Measurements from ENCODE around the gene FLRT3. TPM values are rescaled to one million over a fixed set of nuclear protein-coding genes. Genes with fewer than 3 reads are reported as not detected.

FLRT3 gene
- polyA plus RNA-seq, 3 donors = 138 to 179 (median 164) TPM

- DNase-seq (ENCODE audit: low read depth in 3 of 3, low spot score in 2 of 3) = no peak
These were observed 5.8 kb downstream of the FLRT3 start for GRCh38 chr20:14331646-14332045.

- DNase-seq (ENCODE audit: low read depth in 3 of 3, low spot score in 2 of 3) = no peak
These were observed 17.7 kb downstream of the FLRT3 start for GRCh38 chr20:14319704-14320103.

- no peak for DNase-seq (ENCODE audit: low read depth in 3 of 3, low spot score in 2 of 3)
These were observed 23.9 kb downstream of the FLRT3 start for GRCh38 chr20:14313341-14314020.

GRCh38 chr20:14312001-14312400 lies 25.4 kb downstream of the FLRT3 start:
- DNase-seq (ENCODE audit: low read depth in 3 of 3, low spot score in 2 of 3) = no peak

- DNase-seq (ENCODE audit: low read depth in 3 of 3, low spot score in 2 of 3) = no peak
These were observed 26.3 kb downstream of the FLRT3 start for GRCh38 chr20:14310977-14311627.

GRCh38 chr20:14307956-14308355 lies 29.5 kb downstream of the FLRT3 start:
- no peak for DNase-seq (ENCODE audit: low read depth in 3 of 3, low spot score in 2 of 3)

- DNase-seq (ENCODE audit: low read depth in 3 of 3, low spot score in 2 of 3) = no peak
These were observed 32.9 kb downstream of the FLRT3 start for GRCh38 chr20:14304472-14304871.

- no peak for DNase-seq (ENCODE audit: low read depth in 3 of 3, low spot score in 2 of 3)
These were observed 33.8 kb downstream of the FLRT3 start for GRCh38 chr20:14303651-14304050.

GRCh38 chr20:14303106-14303505 lies 34.3 kb downstream of the FLRT3 start:
- DNase-seq (ENCODE audit: low read depth in 3 of 3, low spot score in 2 of 3) = no peak

- DNase-seq (ENCODE audit: low read depth in 3 of 3, low spot score in 2 of 3) = no peak
These were observed 37.6 kb downstream of the FLRT3 start for GRCh38 chr20:14299831-14300230.

GRCh38 chr20:14295770-14296309 lies 41.6 kb downstream of the FLRT3 start:
- DNase-seq (ENCODE audit: low read depth in 3 of 3, low spot score in 2 of 3) = no peak

GRCh38 chr20:14295238-14295637 lies 42.2 kb downstream of the FLRT3 start:
- no peak for DNase-seq (ENCODE audit: low read depth in 3 of 3, low spot score in 2 of 3)

GRCh38 chr20:14291502-14291901 lies 45.9 kb downstream of the FLRT3 start:
- no peak for DNase-seq (ENCODE audit: low read depth in 3 of 3, low spot score in 2 of 3)

GRCh38 chr20:14288341-14289330 lies 48.8 kb downstream of the FLRT3 start:
- no peak for DNase-seq (ENCODE audit: low read depth in 3 of 3, low spot score in 2 of 3)

GRCh38 chr20:14284443-14284842 lies 53.0 kb downstream of the FLRT3 start:
- DNase-seq (ENCODE audit: low read depth in 3 of 3, low spot score in 2 of 3) = no peak

GRCh38 chr20:14282140-14282539 lies 55.3 kb downstream of the FLRT3 start:
- DNase-seq (ENCODE audit: low read depth in 3 of 3, low spot score in 2 of 3) = no peak

Measured in right renal cortex interstitium (tissue), 3 donors.